Stimulated activated CD4-positive, alpha-beta T cell treated with anti-CD3 and anti-CD28 coated beads, Interleukin-2, amount 100 ng/mL, for 4 hours (primary cell): Measurements from ENCODE around the gene PHF8.
A peak's percentile ranks its signal among the peaks of the same experiment; 100 is the strongest.

ENCODE experiments used
- DNase-seq: peaks from one replicate; pipeline ENCODE4 v3.0.0-alpha.2; 2020; ENCODE audit warnings: low read depth

PHF8 gene

DNA sequence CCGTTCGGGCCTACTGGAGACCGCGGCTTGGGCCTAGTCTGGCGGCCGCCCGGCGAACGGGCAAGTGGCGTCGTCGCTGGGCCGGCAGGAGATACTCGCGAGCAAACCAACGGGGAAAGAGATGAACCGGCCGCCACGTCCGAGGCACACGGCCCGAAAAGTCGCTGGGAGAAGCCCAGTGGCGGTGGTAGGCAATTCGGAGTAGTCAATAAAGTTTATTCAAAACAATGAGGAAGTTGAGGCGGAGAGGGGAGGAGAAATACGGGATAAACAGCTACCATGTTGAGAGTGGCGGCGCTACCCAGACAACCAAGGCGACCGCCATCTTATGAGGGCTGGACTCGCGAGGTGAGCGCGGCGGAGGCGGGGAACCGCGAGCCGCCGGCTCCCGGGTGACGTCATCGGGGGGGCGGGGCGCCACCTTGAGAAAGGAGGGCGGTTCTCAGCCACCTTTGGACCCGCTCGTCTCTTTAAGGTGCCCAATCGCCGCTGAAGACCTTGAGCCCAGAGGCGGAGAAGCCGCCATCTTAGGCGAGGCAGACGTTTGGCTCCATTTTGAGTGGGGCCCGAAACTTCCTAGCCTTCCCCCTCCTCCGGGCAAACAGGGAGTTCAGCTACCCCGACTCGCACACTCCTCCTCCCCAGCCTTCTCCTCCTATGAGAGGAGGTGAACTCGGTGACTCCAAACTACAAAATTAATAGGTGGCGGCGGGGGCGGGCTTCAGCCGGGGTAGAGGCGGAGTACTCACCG lies at the start of gene PHF8:
PHF8 (minus strand) TSS at position 348 of the 751 bp plus-strand sequence. CDS start 1,745 bp downstream, outside the sequence.
- DNase-seq = peak; percentile 90

DNA sequence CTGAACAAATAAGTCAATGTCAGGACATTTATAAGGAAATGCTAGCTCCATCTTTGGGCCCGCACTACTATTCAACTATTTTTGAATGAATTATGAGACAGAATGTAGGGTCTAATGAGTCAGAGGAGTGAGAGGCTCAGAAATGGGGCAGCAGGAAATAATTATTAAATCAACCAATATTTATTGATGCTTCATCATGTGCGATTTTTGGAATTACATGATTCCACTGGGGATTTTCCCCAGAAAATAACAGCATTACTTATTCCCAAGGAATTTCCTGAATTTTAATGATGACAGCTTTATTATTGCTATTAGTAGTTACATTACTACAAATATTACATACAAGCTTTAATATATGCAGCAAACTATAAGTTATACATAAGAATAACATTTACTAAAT lies 49.3 kb upstream of the PHF8 start:
- DNase-seq = no peak

DNA sequence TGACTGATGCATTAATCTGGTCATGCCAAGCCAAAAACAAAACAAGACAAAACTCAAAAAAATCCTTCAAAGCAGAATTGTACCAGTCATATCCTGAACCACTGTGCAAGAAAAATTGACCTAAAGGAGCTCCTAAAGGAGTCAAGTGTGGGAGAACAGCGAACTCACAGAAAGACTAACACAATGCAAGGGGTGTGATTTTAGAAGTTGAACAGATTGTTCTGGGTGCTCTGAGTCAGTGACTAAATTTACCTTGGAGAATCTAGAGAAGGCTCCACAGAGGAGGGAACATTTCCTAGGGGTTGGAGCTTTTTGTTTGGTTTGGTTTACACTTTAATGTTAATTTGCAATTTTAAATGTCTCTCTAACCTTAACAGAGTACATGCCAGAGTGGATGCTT lies 48.9 kb upstream of the PHF8 start:
- no peak for DNase-seq

DNA sequence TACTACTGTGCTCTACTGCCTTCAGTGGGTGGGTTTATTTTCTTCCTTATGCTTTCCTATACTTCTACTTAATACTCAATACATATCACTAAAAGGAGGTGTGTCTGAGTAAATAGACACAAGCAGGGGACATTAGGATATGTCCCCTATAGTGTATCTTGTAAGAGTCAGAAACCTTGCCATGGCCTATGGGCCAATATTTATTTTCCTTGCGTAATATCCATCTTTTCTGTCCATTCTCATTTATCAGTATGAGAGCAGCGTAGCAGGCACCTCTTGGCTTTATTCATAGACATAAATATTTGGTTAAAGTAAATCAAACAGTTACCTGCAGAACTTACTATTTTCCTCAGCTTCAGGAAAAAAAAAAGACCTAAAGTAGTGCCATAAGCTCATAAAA lies 46.6 kb upstream of the PHF8 start:
- DNase-seq = no peak

DNA sequence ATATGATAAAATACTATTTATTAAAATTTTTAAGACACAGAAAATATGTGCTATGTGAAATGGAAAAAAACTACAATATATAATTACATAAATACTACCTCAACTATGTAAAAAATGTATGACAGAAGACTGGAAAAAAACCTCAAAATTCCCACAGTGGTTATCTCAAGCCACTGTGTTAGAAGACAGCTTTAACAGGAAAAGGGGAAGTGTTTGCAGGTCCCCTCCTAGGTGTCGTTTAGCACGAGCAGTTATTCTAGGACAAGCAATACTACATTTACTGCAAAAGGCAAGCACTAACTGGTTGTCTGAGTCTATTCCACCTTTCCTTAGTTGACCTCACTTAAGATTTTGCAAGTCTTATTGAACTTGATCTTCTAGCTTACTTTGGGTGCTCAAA lies 44.9 kb upstream of the PHF8 start:
- no peak for DNase-seq

DNA sequence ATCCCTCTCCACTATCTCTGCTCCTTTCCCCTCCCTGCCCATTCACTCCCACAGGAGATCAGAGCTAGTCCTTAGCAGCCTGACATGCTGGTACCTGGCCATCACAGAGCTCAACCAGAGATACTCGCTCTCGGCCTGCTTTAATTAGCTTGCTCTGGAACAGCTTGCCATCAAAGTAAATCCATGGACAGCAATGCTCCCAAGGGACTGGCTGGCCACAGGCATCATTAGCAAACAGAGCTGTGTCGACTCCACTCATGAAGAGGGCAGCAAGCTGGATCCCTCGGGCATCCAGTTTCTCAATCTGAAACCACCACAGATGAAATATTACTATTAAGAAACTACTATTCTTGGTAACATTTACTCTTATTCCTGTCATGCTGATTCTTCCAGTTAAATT lies 43.4 kb upstream of the PHF8 start:
- no peak for DNase-seq

DNA sequence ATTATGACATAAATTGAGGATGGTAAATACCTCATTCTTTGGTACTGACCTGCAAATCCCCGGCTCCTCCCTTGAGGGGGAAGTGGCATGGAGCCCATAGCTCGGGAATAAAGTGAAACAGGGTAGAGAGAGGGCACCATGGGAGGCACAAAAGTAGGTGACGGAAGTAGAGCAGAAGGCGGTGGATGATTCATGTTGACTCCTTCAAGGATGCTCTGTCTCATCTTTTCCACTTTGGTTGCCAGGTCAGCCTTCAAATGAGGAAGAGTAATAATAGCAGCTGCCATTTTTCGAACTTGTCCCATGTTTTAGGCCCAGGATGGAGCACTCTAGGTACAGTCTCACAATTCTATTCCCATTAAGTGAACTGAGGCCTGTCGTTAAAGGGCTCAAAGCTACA lies 41.4 kb upstream of the PHF8 start:
- no peak for DNase-seq

DNA sequence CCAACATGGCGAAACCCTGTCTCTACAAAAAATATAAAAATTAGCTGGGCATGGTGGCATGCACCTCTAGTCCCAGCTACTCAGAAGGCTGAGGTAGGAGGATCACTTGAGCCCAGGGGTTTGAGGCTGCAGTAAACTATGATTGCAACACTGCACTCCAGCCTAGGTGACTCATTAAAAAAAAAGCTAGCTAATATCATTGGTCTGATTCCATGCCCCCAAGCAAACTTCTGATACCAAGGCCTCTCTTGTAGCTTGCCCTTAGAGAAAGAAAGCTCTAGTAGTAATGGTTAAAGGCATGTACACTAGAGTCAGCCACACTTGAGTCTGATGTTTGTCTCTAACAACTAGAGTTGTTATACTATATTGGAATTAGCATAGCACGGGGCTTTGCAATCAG lies 32.6 kb upstream of the PHF8 start:
- no peak for DNase-seq

DNA sequence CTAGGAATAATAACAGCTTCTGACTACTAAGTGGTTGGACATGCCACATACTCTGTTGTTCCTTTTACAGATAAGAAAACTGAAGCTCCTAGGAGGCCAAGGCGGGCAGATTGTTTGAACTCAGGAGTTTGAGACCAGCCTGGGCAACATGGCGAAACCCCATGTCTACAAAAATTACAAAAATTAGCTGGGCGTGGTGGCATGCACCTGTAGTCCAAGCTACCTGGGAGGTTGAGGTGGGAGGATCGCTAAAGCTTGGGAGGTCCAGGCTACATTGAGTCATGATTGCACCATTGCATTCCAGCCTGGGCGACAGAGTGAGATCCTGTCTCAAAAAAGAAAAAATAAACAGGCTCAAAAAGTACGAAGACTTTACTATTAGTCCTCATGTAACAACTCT lies 30.6 kb upstream of the PHF8 start:
- no peak for DNase-seq

DNA sequence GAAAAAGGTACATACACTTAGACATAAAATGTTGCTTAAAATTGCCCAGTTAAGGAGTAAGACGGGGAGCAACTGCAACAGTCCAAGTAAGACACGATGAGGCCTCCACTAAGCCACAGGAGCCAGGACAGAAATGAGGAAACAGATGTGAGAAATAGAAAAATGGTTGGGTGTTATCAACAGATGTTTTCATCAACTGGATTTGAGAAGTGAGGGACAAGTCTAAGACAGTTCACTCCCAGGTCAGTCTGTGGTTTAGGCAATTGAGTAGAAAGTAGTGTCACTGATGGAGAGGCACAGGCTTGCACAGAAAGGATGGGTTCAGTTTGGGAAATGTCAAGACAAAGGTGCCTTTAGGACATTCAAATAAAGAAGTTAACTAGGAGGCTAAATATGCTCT lies 23.5 kb upstream of the PHF8 start:
- DNase-seq = no peak

DNA sequence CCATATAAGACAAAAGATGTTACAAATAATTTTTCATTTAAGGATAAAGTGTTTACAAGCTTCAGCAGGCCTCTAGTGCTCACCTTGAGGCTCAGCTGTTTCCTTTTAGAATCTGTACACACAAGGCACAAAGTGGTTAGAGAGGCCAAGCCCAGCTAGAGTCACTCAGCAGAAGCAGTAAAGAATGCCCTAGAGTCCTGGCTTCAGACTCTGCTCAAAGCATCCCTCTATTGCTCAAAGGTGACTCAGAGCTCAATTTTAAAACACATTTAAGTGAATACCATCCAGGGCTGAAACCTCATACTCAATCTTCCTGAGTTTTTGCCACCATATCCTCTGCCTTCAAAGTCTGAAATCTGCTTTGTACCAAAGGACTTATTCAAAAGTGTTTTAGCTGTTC lies 22.6 kb upstream of the PHF8 start:
- no peak for DNase-seq

DNA sequence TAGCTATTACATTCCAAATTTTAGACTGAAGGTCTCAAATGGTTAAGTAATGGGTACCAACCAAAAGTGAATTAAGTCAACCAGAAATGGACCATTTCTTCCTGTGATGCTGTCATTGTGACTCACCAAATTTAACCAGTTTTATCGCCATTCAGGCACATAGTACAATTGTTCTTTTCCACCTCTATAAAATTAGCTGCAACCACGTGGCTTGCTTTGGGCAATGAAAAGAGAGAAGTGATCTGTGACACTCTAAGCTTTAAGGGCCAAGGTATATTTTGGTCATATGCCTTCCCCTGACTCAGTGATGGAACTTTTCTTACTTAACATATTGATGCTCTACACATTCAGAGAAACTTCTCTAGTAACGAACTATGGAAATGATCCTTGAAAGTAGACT lies 20.3 kb upstream of the PHF8 start:
- no peak for DNase-seq

DNA sequence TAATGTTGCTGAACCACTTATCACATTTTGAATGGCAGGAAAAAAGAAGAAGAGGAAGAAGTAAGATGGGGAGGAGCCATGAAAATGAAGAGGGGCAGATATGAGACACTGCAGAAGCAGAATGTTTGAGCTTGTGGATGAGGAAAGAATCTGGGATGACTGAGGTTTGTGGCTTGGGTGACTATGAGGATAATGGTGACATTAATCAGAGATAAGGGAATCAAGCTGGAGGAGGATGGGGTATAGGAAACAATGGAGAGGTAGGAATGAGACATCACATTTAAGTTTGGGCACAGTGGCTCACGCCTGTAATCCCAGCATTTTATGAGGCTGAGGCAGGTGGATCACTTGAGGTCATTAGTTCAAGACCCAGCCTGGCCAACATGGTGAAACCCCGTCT lies 19.1 kb upstream of the PHF8 start:
- DNase-seq = no peak

DNA sequence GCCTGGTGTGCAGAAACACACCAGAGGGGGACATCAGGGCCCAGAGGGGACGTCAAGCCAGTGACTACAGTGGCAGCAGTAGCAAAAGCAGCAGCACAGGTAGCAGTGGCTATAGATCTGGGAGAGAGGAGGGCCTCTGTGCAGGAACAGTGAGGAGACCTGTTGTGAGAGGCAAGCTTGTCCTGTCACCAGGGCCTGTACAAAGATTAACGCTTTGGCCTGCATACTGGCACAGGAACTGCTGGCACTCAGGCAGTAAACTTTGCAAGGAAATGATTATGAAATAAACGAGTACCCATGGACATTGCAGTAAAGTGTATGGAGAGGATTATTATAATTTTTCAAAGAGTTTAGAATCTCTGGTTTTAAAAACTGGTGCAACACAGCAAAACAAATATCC lies 5.5 kb upstream of the PHF8 start:
- DNase-seq = no peak

DNA sequence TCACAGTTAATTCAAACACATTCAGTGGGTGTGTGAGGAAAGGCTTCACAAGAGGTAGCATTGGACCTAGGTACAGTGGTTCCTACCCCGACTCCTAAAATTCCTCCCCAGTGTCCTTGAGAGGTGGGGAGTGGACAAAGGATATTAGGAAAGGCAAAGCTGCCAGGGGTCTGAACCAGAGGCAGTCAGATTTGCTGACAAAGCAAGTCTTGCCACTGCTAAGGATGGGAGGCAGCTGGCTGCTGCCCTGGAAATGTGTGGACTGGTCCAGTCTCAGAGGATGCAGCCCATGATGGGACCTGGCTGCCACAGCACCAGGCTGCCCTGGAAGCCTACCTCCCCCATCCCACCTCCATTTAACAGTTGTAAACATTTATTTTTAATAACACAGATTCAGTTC lies 4.1 kb upstream of the PHF8 start:
- no peak for DNase-seq

DNA sequence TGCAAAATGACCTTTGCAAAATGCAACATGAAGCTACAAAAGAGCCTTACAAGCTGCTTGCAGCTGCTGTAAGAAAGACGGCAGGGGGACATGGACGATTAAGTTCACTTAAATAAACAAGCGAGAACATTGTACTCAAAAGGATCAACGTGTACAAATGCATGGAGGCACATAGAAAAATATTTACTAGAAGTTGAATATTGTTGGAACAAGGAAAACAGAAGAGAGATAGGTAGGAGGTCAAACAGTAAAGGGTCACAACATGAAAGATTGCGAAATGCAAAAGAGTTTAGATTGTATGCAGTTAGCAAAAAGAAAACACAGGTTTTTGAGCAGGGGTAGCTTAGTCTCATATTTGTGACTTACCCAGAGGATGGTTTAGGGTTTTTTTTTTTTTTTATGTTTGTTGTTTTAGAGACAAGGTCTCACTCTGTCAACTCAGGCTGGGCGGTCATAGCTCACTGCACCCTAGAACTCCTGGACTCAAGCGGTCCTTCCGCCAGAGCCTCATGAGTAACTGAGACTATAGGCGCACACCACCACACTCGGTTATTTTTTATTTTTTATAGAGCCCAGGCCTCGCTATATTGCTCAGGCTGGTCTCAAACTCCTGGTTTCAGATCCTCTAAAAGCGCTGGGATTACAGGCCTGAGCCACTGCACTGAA lies 1.4 kb upstream of the PHF8 start:
- DNase-seq = no peak

DNA sequence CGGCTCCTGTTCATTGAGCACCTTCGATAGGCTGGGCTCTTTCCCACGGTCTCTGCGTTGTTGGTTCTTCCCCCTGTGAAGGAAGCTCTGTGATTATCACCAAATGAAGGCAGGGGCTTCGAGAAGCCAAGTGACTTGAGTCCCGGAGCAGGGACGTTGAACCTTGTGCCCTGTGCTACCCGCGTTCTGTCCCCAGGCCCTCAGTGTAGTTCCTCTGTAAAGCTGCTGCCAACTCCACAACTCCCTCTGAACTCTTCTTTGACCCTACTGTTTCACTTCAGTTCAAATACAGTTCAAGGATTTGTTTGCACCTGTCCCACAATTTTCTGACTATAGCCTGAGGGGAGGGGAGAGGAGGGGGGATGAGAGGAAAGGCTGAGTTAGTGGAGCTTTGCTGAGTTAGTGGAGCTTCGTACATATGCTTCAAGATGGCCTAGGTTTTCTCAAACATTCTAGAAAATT lies 635 bp upstream of the PHF8 start:
- DNase-seq = no peak

DNA sequence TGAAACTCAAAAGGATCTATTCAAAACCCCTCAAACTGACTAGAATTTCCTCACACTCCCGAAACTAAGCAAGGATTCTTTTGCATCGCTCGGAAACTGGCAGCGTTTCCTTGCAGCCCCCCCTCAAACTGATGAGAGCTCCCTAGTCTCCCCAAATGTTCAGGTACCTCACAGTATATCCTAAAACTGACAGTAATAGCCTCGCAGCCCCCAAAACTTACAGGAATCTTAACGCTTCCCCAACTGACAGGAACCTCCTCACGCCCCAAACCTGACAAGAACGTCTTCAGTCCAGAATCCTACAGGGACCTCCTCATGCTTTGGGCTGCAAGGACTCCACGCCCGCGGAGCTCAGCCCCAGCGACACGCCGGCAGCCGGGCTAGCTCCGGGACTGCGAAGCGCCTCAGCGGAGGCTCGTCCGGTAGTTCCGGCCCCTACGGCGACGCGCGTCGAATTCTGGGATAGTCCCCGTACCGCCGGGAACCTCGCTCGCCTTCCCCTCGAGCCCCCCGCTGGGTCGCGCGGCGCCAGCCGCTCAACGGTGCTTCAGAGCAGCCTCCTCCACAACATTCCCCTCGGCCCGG lies 640 bp downstream of the PHF8 start:
- DNase-seq = no peak

DNA sequence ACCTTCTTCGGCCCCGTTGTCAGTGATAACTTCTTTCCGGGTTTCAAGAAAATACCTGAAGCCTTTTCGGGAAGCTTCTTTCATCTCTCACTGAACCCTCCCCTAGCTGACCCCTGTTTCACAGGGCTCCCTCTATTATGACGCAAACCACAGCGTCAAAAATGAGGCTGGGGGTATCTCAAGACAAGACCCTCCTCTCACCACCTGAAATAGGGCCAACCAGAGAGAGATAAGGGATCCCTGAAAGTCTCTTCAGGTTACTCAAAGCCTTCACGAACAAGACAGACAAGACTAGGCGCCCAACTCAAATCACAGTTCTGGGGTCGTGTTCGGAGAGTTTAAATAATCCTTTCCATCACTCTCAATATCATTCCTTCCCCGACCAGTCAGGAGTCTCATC lies 1.2 kb downstream of the PHF8 start:
- DNase-seq = no peak

DNA sequence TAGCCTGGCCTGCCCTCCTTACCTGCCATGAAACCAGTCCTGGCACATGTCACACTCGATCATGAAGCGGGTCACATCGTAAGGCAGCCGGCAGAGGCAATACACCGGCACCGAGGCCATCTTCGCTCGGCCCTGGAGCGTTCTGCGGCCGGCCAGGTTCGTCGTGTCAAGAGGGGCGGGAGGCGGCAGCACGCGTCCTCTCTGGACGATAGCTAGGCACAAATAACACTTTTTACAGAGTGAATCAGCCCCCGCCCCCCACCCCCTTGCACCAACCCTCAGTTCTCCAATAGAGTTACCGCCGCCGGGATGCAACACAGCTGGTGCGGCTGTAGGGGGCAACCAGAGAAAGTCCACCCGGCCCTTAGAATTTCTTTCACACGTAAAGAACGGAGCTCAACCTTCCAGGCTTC lies 1.7 kb downstream of the PHF8 start:
- no peak for DNase-seq

DNA sequence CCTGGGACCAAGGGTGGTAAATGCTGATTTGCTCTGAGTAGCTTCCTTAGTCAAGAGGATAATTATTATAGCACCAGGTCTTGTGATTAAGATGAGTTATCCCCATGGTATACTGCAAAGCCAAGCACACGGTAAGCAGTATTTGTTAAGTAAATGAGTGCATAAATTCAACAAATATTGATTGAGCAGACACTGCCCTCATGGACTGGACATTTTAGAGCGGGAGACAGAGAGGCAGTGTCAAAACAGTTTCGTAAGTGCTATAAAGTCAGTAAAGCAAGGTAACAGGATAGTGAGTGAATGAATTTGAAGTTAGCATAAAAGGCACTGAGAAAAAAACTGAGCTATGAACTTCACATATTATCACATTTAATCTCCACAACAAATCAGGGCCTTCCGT lies 13.9 kb downstream of the PHF8 start:
- no peak for DNase-seq

DNA sequence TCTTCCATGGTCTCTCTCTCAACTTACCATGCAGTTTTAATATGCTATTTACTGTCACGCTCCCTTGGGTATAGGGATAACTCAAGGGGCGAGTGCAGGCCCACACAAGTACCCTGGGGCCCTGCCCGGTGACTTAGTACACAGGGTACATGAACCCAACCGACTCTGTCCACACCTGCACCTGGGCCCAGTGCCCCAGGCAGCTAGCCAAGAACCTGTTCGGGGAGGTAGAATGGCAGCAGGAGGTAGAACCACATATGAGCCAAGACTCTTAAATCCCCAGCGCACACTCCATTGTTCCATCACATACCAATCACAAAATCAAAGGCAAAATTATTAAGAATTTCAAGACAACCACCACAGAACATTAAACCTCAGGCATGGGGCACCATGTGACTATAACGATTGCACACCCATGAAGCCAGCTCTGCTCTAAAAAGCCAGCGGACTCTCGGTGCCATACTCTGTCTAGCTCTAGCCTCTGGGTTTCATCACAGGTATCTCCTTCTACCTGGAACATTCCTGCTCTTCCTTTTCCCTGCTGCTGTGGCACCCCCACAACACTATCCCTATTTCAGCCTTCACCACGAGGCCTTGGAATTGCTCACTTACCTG lies 14.6 kb downstream of the PHF8 start:
- no peak for DNase-seq

DNA sequence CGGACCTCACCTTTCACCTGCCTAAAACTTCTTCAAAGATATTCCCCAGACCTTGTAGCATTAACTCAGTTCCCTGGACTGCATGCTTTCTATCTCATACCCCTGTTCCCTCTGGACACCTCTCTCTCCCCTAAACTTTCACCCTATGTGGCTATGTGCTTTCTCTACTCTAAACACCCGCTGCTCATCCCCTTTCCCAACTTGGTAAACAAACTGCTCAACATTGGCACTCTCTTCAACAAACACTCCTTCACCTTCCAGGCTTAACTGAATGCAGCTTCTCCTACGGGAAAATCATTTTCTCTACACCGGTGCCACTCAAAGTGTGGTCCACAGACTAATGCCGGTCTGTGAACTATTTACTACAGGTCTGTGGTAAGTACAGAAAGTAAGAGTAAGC lies 19.9 kb downstream of the PHF8 start:
- no peak for DNase-seq
